ENCODE results near the gene FTCDNL1. TPM values are rescaled to one million over a fixed set of nuclear protein-coding genes. Genes with fewer than 3 reads are reported as not detected.

Gene FTCDNL1
- polyA plus RNA-seq, 1 of the 3 experiments (the other 2 are of a cell fraction), result not detected

DNA sequence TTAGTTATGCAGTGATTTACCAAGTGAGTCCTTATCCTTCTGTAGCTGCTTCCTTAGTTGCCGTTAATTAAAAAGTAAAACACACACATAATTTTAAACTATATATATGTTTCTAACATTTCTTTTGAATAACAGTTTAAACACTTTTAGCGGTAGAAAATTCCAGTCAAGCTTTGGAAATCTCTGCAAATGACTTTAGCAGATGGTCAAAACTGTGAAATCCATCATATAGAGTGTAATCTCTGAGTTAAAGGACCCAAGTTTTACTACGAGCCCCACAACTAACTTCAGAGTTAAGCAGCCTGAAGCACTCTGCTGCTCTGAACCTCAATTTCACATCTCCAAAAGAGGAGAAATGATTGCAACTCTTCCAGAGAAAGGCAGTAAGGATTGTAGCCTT lies 96.2 kb downstream of the FTCDNL1 start:
- 14% methylated on average over 3 of the region's 3 CpGs for WGBS (ENCODE audit: low lambda C conversion rate)
- H3K27ac ChIP-seq (ENCODE audit: low read depth in 2 of 2, low read length in 1 of 2), result no peak overlapping the region
- no peak for TF ChIP-seq YY1 (IDR thresholded peaks at IDR 0.05; ENCODE audit: low read depth)
- TF ChIP-seq, protein P1, sequence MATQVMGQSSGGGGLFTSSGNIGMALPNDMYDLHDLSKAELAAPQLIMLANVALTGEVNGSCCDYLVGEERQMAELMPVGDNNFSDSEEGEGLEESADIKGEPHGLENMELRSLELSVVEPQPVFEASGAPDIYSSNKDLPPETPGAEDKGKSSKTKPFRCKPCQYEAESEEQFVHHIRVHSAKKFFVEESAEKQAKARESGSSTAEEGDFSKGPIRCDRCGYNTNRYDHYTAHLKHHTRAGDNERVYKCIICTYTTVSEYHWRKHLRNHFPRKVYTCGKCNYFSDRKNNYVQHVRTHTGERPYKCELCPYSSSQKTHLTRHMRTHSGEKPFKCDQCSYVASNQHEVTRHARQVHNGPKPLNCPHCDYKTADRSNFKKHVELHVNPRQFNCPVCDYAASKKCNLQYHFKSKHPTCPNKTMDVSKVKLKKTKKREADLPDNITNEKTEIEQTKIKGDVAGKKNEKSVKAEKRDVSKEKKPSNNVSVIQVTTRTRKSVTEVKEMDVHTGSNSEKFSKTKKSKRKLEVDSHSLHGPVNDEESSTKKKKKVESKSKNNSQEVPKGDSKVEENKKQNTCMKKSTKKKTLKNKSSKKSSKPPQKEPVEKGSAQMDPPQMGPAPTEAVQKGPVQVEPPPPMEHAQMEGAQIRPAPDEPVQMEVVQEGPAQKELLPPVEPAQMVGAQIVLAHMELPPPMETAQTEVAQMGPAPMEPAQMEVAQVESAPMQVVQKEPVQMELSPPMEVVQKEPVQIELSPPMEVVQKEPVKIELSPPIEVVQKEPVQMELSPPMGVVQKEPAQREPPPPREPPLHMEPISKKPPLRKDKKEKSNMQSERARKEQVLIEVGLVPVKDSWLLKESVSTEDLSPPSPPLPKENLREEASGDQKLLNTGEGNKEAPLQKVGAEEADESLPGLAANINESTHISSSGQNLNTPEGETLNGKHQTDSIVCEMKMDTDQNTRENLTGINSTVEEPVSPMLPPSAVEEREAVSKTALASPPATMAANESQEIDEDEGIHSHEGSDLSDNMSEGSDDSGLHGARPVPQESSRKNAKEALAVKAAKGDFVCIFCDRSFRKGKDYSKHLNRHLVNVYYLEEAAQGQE (IDR thresholded peaks at IDR 0.05; ENCODE audit: low read depth, low read length), result no peak
- TF ChIP-seq JUND (IDR thresholded peaks at IDR 0.05), result no peak
- TF ChIP-seq ELF1 (IDR thresholded peaks at IDR 0.05), result no peak
- TF ChIP-seq GABPA (IDR thresholded peaks at IDR 0.05; ENCODE audit: low read depth), result no peak
- TF ChIP-seq CTCF (IDR thresholded peaks at IDR 0.05), result no peak
- no peak for TF ChIP-seq RAD21 (IDR thresholded peaks at IDR 0.05; ENCODE audit: low read length)
- TF ChIP-seq FOXM1 (IDR thresholded peaks at IDR 0.05; ENCODE audit: low read depth), result no peak
- no peak for TF ChIP-seq RXRA (IDR thresholded peaks at IDR 0.05; ENCODE audit: borderline replicate concordance, low read depth)
- DNase-seq, result no peak
- no peaks in the 10 kb centered on the region for H4K20me1 ChIP-seq (ENCODE audit: insufficient read depth)
- H3K9me2 ChIP-seq, result no peaks in the 10 kb centered on the region
- peaks cover 11% of the 10 kb centered on the region; the same call in 1 of the 2 replicates for H3K27me3 ChIP-seq (ENCODE audit: insufficient read depth)
- ChIA-PET POLR2A (no interaction called here), CTCF (interaction anchor here (2.2 kb wide), 1 partner anchor 15 kb away, joined by 9 read pairs; no protein-coding TSS in a partner anchor)
- no peaks in the 10 kb centered on the region for H3K36me3 ChIP-seq (replicated peaks in 1 of 2; ENCODE audit: control insufficient read depth in 1 of 2, insufficient read depth in 2 of 2, low read length in 1 of 2)
- H3K4me2 ChIP-seq, result no peak overlapping the region
- no peaks in the 10 kb centered on the region for H3K4me1 ChIP-seq (ENCODE audit: control insufficient read depth in 1 of 2, insufficient read depth in 2 of 2, low read depth in 1 of 2, low read length in 1 of 2)
- H3F3A ChIP-seq (replicated peaks; ENCODE audit: insufficient read depth), result no peaks in the 10 kb centered on the region
- H3K9ac ChIP-seq, result no peak overlapping the region
- no peaks in the 10 kb centered on the region for H3K9me3 ChIP-seq
- H3K79me2 ChIP-seq (ENCODE audit: insufficient read depth), result no peaks in the 10 kb centered on the region
- no peak overlapping the region for H3K4me3 ChIP-seq (ENCODE audit: low read depth in 2 of 2, low read length in 1 of 2)
- H2AFZ ChIP-seq (ENCODE audit: low read depth), result no peak overlapping the region

GRCh38 chr2:199751492-199752120 lies 99.4 kb downstream of the FTCDNL1 start:
- H3K4me3 ChIP-seq (ENCODE audit: low read depth in 2 of 2, low read length in 1 of 2), result no peak overlapping the region
- H3K79me2 ChIP-seq (ENCODE audit: insufficient read depth), result no peaks in the 10 kb centered on the region
- H3F3A ChIP-seq (replicated peaks; ENCODE audit: insufficient read depth), result no peaks in the 10 kb centered on the region
- WGBS (ENCODE audit: low lambda C conversion rate), result 8% methylated on average over 8 of the region's 8 CpGs
- CTCF ChIA-PET, result interaction anchor here (1.3 to 6.1 kb wide), 2 partner anchors 12 to 1437 kb away, joined by 3 to 42 read pairs; no protein-coding TSS in a partner anchor
- H3K4me2 ChIP-seq, result no peak overlapping the region
- no peaks in the 10 kb centered on the region for H3K4me1 ChIP-seq (ENCODE audit: control insufficient read depth in 1 of 2, insufficient read depth in 2 of 2, low read depth in 1 of 2, low read length in 1 of 2)
- peaks cover 15% of the 10 kb centered on the region; the same call in 1 of the 2 replicates for H3K27me3 ChIP-seq (ENCODE audit: insufficient read depth)
- H3K9me3 ChIP-seq, result no peaks in the 10 kb centered on the region
- H3K9ac ChIP-seq, result no peak overlapping the region
- no peak overlapping the region for H2AFZ ChIP-seq (ENCODE audit: low read depth)
- H3K27ac ChIP-seq (ENCODE audit: low read depth in 2 of 2, low read length in 1 of 2), result no peak overlapping the region
- no peak for DNase-seq
- H3K36me3 ChIP-seq (replicated peaks in 1 of 2; ENCODE audit: control insufficient read depth in 1 of 2, insufficient read depth in 2 of 2, low read length in 1 of 2), result no peaks in the 10 kb centered on the region
- POLR2A ChIA-PET, result no interaction called here
- no peaks in the 10 kb centered on the region for H3K9me2 ChIP-seq
- H4K20me1 ChIP-seq (ENCODE audit: insufficient read depth), result no peaks in the 10 kb centered on the region
- TF ChIP-seq SMC3 (IDR thresholded peaks at IDR 0.05; ENCODE audit: low read depth, low read length) (no peak), MEF2A (IDR thresholded peaks at IDR 0.05; ENCODE audit: borderline replicate concordance, low read depth) (no peak), RXRA (IDR thresholded peaks at IDR 0.05; ENCODE audit: borderline replicate concordance, low read depth) (no peak), FOXJ3 (CRISPR knock-in tag; IDR thresholded peaks at IDR 0.05) (no peak), PBX3 (IDR thresholded peaks at IDR 0.05) (no peak), CHD2 (IDR thresholded peaks at IDR 0.05; ENCODE audit: low read length, partially characterized antibody) (no peak), SIN3A (IDR thresholded peaks at IDR 0.05; ENCODE audit: borderline replicate concordance, low read depth, low read length) (no peak), USF2 (IDR thresholded peaks at IDR 0.05; ENCODE audit: borderline replicate concordance, low read depth, low read length) (no peak), POLR2AphosphoS5 (IDR thresholded peaks at IDR 0.05; ENCODE audit: low read depth, low read length) (no peak), MXI1 (IDR thresholded peaks at IDR 0.05; ENCODE audit: low read depth, low read length) (no peak), EP300 (IDR thresholded peaks at IDR 0.05; ENCODE audit: borderline replicate concordance in 1 of 2, low read depth in 1 of 2, low read length in 1 of 2) (no peak), RAD21 (IDR thresholded peaks at IDR 0.05; ENCODE audit: low read length) (no peak)
- TF ChIP-seq, protein P2, sequence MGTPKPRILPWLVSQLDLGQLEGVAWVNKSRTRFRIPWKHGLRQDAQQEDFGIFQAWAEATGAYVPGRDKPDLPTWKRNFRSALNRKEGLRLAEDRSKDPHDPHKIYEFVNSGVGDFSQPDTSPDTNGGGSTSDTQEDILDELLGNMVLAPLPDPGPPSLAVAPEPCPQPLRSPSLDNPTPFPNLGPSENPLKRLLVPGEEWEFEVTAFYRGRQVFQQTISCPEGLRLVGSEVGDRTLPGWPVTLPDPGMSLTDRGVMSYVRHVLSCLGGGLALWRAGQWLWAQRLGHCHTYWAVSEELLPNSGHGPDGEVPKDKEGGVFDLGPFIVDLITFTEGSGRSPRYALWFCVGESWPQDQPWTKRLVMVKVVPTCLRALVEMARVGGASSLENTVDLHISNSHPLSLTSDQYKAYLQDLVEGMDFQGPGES (IDR thresholded peaks at IDR 0.05; ENCODE audit: low read depth, low read length), result no peak

All from SK-N-SH (cell line).